ENCODE measurements around the gene ZNF343.
"Not testable (repeated sequence)": the region's sequence is repeated elsewhere in the genome, so short reads cannot be mapped to it uniquely, and the experiment has no call there.

ZNF343 gene

DNA sequence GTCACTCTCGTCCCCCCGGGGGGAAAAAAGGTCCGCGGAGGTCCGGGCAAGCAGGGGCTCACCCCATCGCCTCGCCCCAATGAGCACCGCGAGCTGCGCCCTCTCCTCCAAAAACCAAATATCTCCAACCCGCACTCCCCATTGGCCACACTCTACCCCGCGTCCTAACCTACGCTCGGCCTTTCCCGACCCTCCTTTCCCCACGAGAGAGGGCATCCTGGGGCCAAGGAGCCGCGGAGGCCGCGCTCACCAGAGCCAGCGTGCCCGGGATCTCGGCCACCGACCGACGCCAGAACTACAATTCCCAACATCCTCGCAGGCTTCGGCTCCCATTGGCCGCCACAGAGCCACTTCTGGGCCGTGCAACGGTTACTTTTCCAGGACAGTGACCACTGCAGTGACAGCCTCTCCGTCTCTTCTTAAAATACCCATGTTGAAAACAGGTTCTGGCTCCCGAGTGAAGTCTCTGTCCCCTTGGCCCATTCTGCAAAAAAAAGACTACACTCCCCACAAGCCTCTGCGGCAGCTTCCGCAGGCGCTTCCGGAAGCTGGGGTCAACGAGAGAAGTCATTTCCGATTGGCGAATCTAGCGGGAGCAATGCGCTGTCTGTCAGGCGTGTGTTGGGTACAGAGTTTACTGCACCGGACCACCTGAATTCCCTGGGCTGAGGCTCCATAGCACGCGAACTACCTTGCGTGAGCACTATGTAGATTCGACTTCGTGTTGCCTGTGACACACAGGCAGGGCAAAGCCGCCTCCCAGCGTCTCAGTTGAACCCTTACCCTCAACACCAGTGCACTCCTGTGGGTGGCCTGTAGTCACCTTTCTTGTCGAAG lies at the start of gene ZNF343:
TSS of gene ZNF343 (minus strand) at position 285 of the 837 bp plus-strand sequence. CDS start 15,020 bp downstream, outside the sequence.
- DNase-seq (ENCODE audit: low read depth) = peak; percentile 74

DNA sequence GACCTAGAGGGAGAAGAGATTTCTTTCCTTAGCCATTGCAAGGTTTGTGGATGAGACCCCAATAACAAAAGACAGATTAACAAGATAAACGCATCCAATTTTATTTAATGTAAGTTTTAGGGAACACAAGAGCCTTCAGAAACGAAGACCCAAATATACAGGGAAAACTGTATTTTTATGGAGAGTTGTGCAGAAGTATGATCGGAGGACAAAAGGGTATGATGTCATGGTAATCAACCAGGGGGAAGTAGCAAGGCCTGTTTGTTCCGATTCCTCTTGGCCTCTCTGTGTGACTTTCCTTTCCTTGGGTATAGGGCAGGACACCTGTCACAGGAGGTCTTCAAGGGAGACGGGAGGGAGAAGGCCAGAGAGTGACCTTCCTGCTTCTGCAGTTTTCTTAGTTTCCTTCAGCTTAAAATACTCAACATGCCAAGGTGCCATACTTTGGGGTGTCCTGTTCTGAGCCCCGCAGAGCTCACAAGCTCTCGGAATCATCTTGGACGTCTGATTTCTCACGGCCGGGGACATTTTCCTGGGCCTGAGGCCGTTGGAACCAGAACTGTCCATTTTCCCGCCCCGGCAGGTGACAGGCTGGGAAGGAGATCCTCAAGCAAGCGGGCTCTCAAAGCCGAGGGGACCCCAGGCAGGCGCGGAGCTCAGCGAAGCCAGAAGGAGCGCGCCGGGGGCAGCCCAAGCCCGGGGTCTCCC lies 49.3 kb upstream of the ZNF343 start:
- no peak for DNase-seq (ENCODE audit: low read depth)

- DNase-seq (ENCODE audit: low read depth) = no peak
Measured at GRCh38 chr20:2545594-2545993, 36.9 kb upstream of the ZNF343 start.

GRCh38 chr20:2544211-2544610 lies 35.5 kb upstream of the ZNF343 start:
- DNase-seq (ENCODE audit: low read depth) = peak; percentile 61

GRCh38 chr20:2542361-2542760 lies 33.6 kb upstream of the ZNF343 start:
- DNase-seq (ENCODE audit: low read depth) = no peak

GRCh38 chr20:2541940-2542339 lies 33.2 kb upstream of the ZNF343 start:
- DNase-seq (ENCODE audit: low read depth) = no peak

DNA sequence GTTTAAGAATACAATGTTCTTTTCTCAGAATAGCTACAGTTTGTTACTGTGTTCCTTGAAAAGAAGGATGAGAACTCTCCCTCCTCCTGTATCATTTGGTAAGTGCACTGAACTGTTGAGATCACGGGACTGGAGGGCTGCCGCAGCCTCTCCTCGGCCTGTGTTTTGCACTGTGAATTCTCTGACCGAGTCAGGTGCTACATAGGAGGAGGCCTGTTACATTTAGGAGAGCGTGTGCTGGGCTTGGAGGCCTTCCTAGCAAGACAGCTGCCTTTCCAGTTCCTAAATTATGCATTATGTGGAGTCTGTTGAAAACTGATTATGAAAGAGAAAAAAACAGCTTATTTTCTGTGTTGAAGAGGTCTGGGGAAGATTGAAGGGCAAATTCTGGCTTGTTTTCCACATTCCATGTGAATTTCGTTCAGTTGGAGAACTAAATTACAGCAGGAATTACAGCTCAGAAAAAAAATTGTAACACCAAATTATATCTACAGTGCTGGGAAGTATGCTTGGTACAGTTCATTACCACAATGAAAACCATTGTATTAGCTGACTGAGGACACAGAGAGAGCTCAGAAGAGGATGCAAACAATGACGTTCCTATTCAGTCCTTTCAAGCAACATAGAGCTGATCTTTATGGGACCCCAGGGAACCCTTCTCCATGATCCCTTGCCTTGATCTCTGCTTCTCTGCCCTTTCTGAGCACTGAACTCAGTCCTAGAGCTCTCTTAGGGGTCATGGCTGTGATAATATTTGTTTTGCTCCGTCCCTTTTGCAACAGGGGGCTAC lies 30.4 kb upstream of the ZNF343 start:
- DNase-seq (ENCODE audit: low read depth) = no peak

DNA sequence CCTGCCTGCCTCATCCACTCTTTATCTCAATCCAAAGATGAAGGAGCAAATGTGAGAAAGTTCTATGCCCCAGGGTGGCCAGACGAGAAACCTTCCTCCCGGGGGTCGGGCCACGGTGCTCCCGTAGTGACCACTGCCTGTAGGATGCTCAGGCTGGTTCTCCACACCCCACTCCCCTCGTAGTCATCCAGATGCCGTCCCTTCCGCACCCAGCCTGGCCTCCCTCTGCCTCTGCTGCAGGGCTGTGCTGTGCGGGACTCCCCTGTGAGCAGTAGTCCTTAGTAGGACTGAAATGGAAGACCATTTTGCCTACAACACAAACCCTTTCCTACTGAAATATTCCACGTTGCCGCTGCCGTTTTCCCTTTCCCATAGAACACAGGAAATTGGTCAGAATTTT lies 29.6 kb upstream of the ZNF343 start:
- DNase-seq (ENCODE audit: low read depth) = no peak

GRCh38 chr20:2537101-2537500 lies 28.4 kb upstream of the ZNF343 start:
- DNase-seq (ENCODE audit: low read depth) = no peak

- DNase-seq (ENCODE audit: low read depth) = no peak
Measured at GRCh38 chr20:2536560-2536986, 27.9 kb upstream of the ZNF343 start, which contains the start of gene TMC2. TMC2 (plus strand) TSS chr20:2536573; CDS start chr20:2536622, 49 bp downstream.

DNA sequence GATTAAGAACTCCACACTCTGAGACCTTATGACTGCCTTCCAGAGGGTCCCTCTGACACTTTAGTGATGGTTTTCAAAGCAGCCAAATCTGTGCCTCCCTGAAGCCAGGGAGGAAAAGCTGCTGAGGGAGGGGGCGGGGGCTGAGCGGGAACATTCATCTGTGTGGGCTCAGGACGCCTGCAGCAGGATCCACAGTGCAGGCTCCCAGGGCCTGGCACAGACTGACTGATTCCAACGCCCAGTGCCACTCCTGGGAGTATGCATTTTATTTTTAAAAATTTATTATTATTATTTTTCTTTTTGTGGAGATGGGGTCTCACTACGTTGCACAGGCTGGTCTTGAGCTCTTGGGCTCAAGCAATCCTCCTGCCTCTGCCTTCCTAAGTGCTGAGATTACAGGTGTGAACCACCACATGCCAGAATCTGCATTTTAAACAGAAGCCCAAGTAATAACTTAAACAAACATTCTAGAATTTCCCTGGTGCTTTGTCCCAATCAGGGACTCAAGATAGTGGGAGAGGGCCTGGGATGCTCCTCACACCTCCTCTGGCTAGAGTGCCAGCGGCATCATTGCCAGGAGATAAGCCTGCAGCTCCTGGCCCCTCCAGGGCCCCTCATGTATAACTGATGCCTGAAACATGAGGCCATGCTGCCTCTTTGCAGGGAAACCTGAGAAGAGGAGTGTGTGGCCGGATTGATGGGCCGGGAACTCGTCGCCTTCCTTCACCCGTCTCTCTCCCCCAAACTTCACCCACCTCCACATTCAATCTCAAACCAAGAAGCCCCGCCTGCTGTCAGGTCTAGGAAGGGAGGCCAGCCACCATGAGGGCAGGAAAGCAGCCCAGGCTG lies 27.2 kb upstream of the ZNF343 start:
- DNase-seq (ENCODE audit: low read depth) = no peak

DNA sequence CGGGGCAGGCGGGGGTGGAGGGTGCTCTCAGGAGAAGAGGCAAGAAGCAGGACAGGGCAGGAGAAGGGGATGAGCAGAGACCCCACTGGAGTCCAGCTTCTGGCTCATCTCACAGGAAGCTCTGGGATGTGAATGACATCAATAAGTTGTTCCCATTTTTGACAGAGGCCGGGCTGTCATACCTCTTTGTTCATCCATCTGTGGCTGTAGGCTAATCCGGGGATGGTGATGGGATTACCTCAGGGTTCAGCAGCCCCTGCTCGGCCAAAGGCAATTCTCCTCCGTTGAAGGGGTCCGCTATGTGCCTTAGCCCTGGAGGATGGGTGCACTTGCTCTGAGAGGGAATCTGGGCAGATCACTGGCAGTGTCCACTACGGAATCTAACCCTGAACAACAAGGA lies 24.4 kb upstream of the ZNF343 start:
- no peak for DNase-seq (ENCODE audit: low read depth)

DNA sequence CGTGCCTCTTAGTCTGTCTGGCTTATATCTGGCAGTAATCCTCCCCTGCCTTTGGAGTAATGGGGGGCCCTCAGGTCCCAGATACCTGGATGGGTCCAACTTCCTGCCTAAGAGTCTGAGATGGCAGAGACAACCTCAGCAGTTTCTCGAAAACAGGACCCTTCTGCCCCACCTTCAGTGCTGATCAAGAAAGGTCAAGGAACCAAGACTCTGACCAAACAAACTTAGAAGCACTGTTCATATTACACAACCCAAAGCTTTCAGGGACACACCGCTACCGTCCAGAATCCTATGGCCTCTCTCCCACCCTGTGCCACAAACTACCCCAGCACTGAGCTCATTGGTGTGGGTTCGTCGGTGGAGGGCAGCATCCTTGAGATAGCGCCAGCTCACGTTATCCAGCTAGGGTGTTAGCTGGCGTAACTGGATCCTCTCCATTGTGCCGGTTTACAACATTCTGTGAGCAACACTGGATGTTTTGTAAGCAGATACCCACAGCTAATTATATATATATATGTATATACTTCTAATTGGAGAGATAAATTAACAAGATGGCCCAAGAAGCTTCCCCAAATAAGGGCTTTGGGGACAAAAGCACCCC lies 20.1 kb upstream of the ZNF343 start:
- peak; percentile 13 for DNase-seq (ENCODE audit: low read depth)

GRCh38 chr20:2527762-2528161 lies 19.0 kb upstream of the ZNF343 start:
- no peak for DNase-seq (ENCODE audit: low read depth)

DNA sequence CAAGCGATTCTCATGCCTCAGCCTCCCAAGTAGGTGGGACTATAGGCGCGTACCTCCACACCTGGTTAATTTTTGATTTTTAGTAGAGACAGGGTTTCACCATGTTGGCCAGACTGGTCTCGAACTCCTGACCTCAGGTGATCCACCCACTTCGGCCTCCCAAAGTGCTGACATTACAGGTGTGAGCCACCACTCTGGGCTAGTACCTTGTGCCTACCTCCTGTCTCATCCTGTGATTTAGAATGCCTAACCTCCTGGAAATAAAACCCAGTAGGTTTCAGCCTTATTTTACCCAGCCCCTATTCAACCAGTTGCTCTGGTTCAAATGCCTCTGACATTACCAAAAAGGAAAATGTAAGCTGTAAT lies 17.5 kb upstream of the ZNF343 start:
- not testable (repeated sequence) for DNase-seq (ENCODE audit: low read depth)

- DNase-seq (ENCODE audit: low read depth) = peak; percentile 44
Measured at GRCh38 chr20:2524709-2525506, 16.2 kb upstream of the ZNF343 start.

DNA sequence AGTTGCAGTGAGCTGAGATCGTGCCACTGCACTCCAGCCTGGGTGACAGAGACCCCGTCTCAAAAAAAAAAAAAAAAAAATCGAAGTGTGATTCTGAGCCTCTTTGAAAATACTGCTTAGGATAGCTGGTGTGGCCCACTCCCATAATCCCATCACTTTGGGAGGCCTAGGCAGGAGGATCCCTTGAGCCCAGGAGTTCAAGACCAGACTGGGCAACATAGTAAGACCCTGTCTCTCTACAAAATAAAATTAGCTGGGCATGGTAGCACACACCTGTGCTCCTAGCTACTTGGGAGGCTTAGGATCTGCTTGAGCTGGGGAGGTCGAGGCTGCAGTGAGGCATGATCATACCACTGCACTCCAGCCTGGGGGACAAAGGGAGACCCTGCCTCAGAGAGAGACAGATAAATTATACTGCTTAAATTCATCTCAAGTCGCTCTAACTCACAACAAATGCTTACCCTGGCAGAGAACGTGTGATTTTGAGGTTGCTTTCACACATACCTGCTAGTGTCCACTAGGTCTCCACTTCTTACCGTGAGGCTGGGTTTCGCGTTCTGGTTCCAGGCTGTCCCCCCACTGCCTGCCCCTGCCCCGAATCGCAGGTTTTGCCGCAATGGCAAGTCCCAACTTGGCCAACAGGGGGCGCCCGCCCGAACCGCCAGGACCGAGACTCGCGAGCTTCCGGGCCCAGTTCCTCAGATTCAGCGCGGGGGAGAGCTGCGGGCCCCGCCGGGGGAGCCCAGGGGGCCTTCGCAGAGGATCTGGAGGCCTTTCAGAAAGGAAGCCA lies 15.4 kb upstream of the ZNF343 start:
- peak; percentile 66 for DNase-seq (ENCODE audit: low read depth)

- DNase-seq (ENCODE audit: low read depth) = not testable (repeated sequence)
Measured at GRCh38 chr20:2522826-2523429, 14.2 kb upstream of the ZNF343 start.

Data from fibroblast of gingiva (primary cell).